T follicular helper cell (primary cell): Measurements from ENCODE around the gene AHNAK2.
"Not testable (repeated sequence)": the region's sequence is repeated elsewhere in the genome, so short reads cannot be mapped to it uniquely, and the experiment has no call there.

Experiments
- DNase-seq: peaks from one replicate; pipeline ENCODE4 v3.0.0-alpha.2; 2020; ENCODE audit warnings: low read depth

The AHNAK2 gene

GRCh38 chr14:104927432-104927816, 50.8 kb downstream of the AHNAK2 start:
- DNase-seq, result no peak

- no peak for DNase-seq
These were observed 51.3 kb downstream of the AHNAK2 start for GRCh38 chr14:104926619-104927431.

GRCh38 chr14:104925855-104926609, 52.1 kb downstream of the AHNAK2 start:
- no peak for DNase-seq

GRCh38 chr14:104925214-104925854, 52.8 kb downstream of the AHNAK2 start:
- DNase-seq, result no peak

- DNase-seq, result no peak
These were observed 53.6 kb downstream of the AHNAK2 start, which contains the start of gene PLD4 for GRCh38 chr14:104924421-104925213. TSS of gene PLD4 (plus strand) at chr14:104924879. CDS start at chr14:104927141, 2,262 bp downstream.

- DNase-seq, result no peak
These were observed 54.3 kb downstream of the AHNAK2 start for GRCh38 chr14:104923640-104924420.

GRCh38 chr14:104919993-104920315, 58.2 kb downstream of the AHNAK2 start:
- no peak for DNase-seq

- not testable (repeated sequence) for DNase-seq
These were observed 58.8 kb downstream of the AHNAK2 start for GRCh38 chr14:104919152-104919992.

- no peak for DNase-seq
These were observed 60.2 kb downstream of the AHNAK2 start for GRCh38 chr14:104917993-104918392.

- no peak for DNase-seq
These were observed 61.1 kb downstream of the AHNAK2 start for GRCh38 chr14:104917116-104917515.

GRCh38 chr14:104913435-104913834, 64.7 kb downstream of the AHNAK2 start:
- no peak for DNase-seq

- no peak for DNase-seq
These were observed 66.1 kb downstream of the AHNAK2 start for GRCh38 chr14:104912053-104912452.

- DNase-seq, result no peak
These were observed 69.9 kb downstream of the AHNAK2 start for GRCh38 chr14:104908303-104908702.

GRCh38 chr14:104905579-104905933, 72.6 kb downstream of the AHNAK2 start:
- DNase-seq, result not testable (repeated sequence)

GRCh38 chr14:104904650-104905578, 73.3 kb downstream of the AHNAK2 start:
- DNase-seq, result not testable (repeated sequence)

GRCh38 chr14:104903990-104904389, 74.2 kb downstream of the AHNAK2 start:
- DNase-seq, result no peak

- no peak for DNase-seq
These were observed 77.3 kb downstream of the AHNAK2 start for GRCh38 chr14:104900639-104901512.

- no peak for DNase-seq
These were observed 78.4 kb downstream of the AHNAK2 start for GRCh38 chr14:104899781-104900180.
